AG09309 (cell line): ENCODE results near the gene COX7C.

Experiments
- DNase-seq: peaks from one replicate; pipeline ENCODE4 v3.0.0-alpha.2; 2010; ENCODE audit warnings: low read depth
- H3K4me3 ChIP-seq: 2 replicates; pipeline ENCODE4 v1.5.1; 2011; ENCODE audit warnings: mild to moderate bottlenecking, low read depth, low read length, moderate library complexity; ENCODE audit not compliant: control insufficient read depth
- CTCF ChIP-seq: IDR thresholded peaks from 2 replicates; pipeline ENCODE4 v1.5.1; 2011; ENCODE audit warnings: mild to moderate bottlenecking, low read depth, low read length, inconsistent platforms; ENCODE audit not compliant: insufficient read depth, control insufficient read depth; ENCODE audit errors: missing control alignments

The COX7C gene

GRCh38 chr5:86605881-86606280, 11.9 kb upstream of the COX7C start:
- no peak for TF ChIP-seq CTCF
- no peak overlapping the region for H3K4me3 ChIP-seq
- no peak for DNase-seq

- DNase-seq = no peak
- no peak overlapping the region for H3K4me3 ChIP-seq
- no peak for TF ChIP-seq CTCF
Measured at GRCh38 chr5:86613455-86613854, 4.3 kb upstream of the COX7C start.

GRCh38 chr5:86617309-86617755, 409 bp upstream of the COX7C start:
- DNase-seq = no peak
- TF ChIP-seq CTCF = no peak
- no peak overlapping the region for H3K4me3 ChIP-seq

GRCh38 chr5:86623785-86624483, 6.2 kb downstream of the COX7C start:
- no peak overlapping the region for H3K4me3 ChIP-seq
- no peak for TF ChIP-seq CTCF
- no peak for DNase-seq

- no peak for TF ChIP-seq CTCF
- no peak overlapping the region for H3K4me3 ChIP-seq
- no peak for DNase-seq
Measured at GRCh38 chr5:86625148-86625547, 7.4 kb downstream of the COX7C start.

- no peak for DNase-seq
- TF ChIP-seq CTCF = no peak
- H3K4me3 ChIP-seq = no peak overlapping the region
Measured at GRCh38 chr5:86626149-86626548, 8.4 kb downstream of the COX7C start.
